Measurements from ENCODE around the gene CACNA2D4.

CACNA2D4 gene

GRCh38 chr12:1808036-1808797, 110.2 kb downstream of the CACNA2D4 start:
- TF ChIP-seq CTCF (IDR thresholded peaks at IDR 0.05; ENCODE audit: low read depth, low read length): no peak
- no peak overlapping the region for H3K4me3 ChIP-seq (ENCODE audit: low read depth, low read length)

GRCh38 chr12:1807087-1807860, 111.2 kb downstream of the CACNA2D4 start:
- no peak overlapping the region for H3K4me3 ChIP-seq (ENCODE audit: low read depth, low read length)
- no peak for TF ChIP-seq CTCF (IDR thresholded peaks at IDR 0.05; ENCODE audit: low read depth, low read length)

- no peak for TF ChIP-seq CTCF (IDR thresholded peaks at IDR 0.05; ENCODE audit: low read depth, low read length)
- H3K4me3 ChIP-seq (ENCODE audit: low read depth, low read length): no peak overlapping the region
Observed at GRCh38 chr12:1806301-1807086, 112.0 kb downstream of the CACNA2D4 start.

- TF ChIP-seq CTCF (IDR thresholded peaks at IDR 0.05; ENCODE audit: low read depth, low read length): no peak
- H3K4me3 ChIP-seq (ENCODE audit: low read depth, low read length): no peak overlapping the region
Observed at GRCh38 chr12:1805441-1806081, 112.9 kb downstream of the CACNA2D4 start.

GRCh38 chr12:1804545-1805332, 113.7 kb downstream of the CACNA2D4 start:
- H3K4me3 ChIP-seq (ENCODE audit: low read depth, low read length): no peak overlapping the region
- no peak for TF ChIP-seq CTCF (IDR thresholded peaks at IDR 0.05; ENCODE audit: low read depth, low read length)

- no peak for TF ChIP-seq CTCF (IDR thresholded peaks at IDR 0.05; ENCODE audit: low read depth, low read length)
- no peak overlapping the region for H3K4me3 ChIP-seq (ENCODE audit: low read depth, low read length)
Observed at GRCh38 chr12:1803736-1804135, 114.7 kb downstream of the CACNA2D4 start.
